GM12873 (cell line): ENCODE results near the gene STEAP4.

Experiments
- TF ChIP-seq, protein P1 (sequence below): IDR thresholded peaks from 2 replicates; pipeline ENCODE4 v1.5.1; 2012; ENCODE audit warnings: low read depth, mild to moderate bottlenecking, moderate library complexity, low read length, control low read depth; ENCODE audit not compliant: insufficient read depth; ENCODE audit errors: missing control alignments

The STEAP4 gene

DNA sequence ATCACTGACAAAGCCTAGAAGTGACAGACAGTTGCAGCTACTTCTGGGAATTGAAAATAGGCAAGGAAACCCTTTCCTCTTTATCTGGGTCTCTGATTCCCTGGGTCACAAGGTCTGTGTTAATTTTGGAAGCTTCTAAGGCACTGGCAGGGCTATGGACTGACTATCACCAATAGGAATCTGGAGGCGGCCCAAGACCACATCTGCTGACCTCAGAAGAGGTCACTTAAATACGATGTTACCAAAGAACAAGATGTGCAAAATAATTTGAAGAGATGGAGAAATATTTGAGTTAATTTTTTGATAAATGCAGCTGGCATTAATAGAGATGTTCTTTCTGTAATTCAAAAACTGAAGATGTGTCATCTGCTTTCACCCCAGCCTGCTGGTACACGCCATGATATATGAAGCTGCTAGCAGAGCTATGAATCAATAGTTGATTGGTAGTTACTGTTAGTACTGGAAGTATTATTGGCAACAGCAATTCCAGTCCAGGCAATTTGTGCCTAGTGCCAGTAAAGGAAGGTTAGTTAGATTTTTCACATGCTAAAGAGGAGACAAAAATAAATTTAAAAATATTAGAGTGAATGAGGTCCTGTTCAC, 5.5 kb upstream of the STEAP4 start:
- TF ChIP-seq, protein P1, sequence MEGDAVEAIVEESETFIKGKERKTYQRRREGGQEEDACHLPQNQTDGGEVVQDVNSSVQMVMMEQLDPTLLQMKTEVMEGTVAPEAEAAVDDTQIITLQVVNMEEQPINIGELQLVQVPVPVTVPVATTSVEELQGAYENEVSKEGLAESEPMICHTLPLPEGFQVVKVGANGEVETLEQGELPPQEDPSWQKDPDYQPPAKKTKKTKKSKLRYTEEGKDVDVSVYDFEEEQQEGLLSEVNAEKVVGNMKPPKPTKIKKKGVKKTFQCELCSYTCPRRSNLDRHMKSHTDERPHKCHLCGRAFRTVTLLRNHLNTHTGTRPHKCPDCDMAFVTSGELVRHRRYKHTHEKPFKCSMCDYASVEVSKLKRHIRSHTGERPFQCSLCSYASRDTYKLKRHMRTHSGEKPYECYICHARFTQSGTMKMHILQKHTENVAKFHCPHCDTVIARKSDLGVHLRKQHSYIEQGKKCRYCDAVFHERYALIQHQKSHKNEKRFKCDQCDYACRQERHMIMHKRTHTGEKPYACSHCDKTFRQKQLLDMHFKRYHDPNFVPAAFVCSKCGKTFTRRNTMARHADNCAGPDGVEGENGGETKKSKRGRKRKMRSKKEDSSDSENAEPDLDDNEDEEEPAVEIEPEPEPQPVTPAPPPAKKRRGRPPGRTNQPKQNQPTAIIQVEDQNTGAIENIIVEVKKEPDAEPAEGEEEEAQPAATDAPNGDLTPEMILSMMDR: no peak

DNA sequence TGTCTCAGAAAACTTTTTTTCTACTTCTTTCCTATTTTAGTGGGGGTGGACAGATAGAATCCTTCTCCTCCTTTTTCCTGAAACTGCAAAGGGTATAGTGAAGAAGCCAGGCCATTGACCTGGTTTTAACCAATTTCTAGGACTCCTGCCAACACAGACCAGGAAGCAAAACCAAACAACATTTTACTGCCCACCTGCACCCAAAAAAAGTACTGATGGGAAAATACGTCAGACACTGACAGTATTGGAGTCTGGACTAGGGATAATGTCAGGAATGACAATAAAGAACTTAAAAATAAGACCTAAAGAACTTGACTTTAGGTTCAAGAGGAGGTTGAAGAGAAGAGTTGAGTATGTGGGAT, 5.0 kb upstream of the STEAP4 start:
- TF ChIP-seq, protein P1: no peak

DNA sequence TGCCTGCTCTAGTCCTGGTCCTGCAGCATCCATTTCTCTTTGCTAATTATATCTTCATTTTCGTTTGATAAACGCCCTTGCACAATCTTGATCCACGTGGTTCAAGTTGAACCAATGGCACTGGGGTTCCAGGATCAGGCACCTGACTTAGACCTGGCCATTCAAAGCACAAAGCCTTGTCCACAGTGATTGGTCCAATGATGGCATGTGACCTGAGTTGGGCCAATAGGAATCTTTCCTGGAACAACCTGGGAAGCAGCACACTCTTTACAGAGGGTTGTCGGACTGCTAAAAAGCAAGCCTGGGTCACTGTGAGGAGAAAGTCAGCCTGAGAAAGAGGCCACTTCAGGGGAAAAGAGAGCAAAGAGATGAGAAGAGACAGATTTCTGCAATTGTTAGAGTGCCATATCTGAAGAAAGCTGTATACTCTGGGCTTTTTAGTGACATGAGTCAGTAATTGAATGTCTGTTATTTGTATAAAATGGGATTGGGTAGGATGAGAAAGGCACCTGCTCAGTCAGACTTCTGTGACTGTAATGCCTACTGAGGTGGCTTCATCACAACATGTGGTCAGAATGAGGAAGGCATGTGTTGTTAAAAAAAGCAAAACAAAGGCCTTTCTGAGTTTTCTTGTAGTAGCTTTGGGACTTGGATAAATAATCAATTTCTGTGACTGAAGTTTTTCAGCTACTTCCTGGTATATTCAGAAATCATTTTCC, 4.4 kb upstream of the STEAP4 start:
- TF ChIP-seq, protein P1: no peak

DNA sequence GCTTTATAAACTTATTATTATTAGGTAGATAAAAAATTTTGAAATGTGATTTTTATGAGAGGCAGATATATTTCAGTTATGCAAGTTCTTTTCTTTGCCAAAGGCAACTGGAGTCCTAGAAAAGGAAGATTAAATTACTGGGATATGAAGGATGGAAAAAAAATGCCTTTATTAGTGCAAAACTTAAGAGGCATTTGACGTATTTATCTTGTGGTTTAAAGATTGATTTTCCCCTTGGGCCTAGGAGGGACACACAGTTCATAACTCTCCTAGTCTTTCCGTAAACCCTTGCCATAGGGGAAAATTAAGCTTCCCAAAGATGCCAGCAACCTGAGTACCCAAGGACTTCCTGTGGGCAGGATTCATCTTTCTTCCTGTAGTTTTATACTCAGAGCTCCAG, 3.1 kb upstream of the STEAP4 start:
- TF ChIP-seq, protein P1: no peak

DNA sequence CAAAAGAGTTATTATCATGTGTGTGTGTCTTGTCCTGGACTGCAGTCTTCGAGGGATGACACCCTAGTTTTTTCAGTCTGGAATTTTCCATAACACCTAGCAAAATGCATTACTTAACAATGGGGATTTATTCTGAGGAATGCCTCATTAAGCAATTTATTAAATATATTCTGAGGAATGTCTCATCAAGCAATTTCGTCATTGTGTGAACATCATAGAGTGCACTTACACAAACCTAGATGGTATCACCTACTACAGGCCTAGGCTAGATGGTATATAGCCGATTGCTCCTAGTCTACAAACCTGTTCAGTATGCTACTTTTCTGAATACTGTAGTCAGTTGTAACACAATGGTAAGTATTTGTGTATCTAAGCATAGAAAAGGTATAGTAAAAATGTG, 1.1 kb upstream of the STEAP4 start:
- TF ChIP-seq, protein P1: no peak

DNA sequence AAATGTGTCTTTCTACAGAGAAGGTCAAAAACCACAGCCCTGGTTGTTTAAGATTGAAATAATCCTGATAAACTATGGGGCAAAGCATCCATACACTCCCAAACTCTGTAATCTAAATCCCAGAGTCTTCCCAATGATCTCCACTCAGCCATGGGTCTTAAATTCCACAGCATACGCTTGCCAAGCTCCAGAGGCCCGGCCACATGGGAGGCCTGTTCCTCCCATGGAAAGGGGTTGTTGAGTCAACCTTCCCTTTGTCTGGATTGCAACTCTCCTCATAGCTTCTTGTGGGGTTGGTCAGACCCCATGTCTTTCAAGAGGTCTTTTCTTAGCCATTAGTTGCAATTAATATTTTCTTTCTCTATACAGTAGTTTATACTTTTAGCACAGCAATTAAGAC, 718 bp upstream of the STEAP4 start:
- TF ChIP-seq, protein P1: no peak

DNA sequence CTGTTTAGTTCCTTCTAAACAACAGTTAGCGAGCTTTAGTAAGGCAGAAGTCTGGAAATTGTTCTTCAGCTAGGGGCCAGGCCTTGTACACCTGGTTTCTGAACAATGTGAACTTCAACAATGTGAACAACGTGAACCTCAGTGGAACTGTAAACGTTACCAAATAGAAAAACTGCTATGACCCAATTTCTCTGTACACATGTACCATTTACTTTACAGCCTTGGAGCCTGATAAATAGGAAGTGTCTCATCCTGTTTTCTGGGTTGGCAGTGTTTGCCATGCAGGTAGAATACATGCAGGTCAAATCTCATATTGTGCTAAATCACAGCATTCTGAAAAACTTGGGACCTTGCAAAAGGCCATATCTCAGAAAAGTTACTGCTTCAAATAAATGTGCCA, 1.6 kb downstream of the STEAP4 start:
- TF ChIP-seq, protein P1: no peak
